HL-60/S4 treated with retinoic acid at 250 ng/mL for 4 days and 3 days (cell line): ENCODE data around the gene IL22RA2.
"Not testable (repeated sequence)": the region's sequence is repeated elsewhere in the genome, so short reads cannot be mapped to it uniquely, and the experiment has no call there.

ENCODE experiments used
- in situ Hi-C: fragments of 300-500 bp; cut with MboI; formaldehyde crosslinking; loops from 2 replicates; pipeline ENCODE4 v1.7.0; 2022; ENCODE audit warnings: low sequenced_read_pairs

The IL22RA2 gene

DNA sequence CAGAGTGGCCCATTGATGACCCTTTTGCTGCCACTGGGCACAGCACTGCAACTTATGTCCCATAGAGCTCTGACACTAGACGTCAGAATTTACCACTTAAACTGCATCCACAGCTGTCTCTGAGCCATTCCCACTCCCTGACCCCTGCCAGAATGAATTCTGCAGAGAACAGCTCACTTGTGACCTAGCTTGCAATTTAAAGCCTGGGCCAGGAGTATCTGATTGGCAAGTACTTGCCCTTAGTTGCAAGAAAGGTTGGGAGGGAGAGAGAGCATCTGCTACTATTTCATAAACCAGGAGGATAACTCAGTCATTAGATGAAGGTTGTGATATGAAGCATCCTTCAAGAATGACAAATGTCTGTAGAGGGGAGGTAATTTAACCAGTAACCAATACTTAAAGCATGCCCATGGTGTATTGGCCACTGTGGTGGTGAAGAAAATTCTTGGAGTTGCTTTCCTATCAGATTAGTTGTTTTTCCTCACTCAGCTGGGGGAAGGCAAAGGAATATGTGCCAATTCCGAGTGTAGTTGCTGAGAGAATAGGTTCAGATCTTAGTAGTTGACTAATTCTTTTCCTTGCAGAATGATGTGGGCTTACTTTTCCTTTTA is 46.5 kb downstream of the IL22RA2 start:
- in situ Hi-C loops, result no loop called here

DNA sequence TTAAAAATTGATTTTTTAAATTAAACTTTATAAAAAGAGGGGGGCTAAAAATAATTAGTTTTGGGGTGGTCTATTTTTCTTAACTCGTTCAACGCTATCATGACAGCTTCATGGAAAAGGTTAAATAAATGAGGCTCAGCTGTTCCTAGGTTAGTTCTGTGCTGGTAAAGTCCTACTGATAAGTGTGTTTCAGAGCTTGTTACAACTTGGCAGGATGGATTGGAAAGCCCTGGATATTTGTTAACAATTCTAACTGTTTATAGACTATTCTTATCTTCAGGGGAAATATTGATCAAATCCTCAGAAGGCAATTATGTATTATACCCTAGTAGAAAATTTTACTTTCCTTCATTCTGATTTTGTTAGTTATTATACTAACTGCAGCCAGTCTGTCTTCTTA is 50.4 kb downstream of the IL22RA2 start:
- in situ Hi-C loops, result no loop called here

DNA sequence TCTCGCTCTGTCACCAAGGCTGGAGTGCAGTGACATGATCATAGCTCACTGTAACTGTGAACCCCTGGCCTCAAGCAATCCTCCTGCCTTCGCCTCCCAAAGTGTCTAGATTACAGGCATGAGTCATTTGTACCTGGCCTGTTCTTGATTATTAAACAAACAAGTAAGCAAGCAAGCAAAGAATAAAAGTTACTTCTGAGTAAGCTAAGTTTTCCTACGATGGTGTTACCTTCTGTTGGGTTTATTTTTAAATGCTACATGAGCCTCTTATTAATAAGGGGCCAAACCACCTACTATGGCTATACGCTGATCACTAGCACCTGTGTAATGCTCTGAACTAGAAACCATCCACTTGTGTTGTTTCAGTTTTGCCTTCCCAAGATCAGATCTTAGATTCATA is 50.8 kb downstream of the IL22RA2 start:
- in situ Hi-C loops, result no loop called here

DNA sequence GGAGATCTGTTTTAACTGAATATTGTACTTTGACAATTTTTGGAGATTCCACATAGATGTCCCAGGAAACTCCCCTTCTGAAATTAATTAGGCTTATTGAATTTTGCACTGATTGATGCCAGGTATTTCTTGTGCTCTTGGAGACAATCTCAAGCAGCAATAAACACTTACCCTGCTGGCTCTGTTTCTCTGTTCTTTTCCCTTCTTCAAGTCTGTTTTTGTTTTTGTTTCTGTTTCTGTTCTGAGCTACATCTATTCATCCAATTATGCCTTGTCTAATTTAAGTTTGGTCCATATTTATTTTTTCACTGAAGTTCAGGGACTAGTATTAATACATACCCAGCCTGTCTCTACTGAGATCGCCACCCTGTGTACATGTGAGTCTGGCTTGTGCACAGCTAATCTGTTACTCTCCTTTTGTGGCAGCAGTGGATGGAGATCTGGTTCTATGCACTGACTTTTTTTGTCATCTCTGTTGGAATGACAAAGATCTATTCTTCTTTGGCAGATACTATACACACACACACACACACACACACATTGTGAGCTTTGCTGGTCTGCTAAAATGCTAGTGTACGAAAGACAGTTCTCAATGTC is 51.9 kb downstream of the IL22RA2 start:
- in situ Hi-C loops, result no loop called here

DNA sequence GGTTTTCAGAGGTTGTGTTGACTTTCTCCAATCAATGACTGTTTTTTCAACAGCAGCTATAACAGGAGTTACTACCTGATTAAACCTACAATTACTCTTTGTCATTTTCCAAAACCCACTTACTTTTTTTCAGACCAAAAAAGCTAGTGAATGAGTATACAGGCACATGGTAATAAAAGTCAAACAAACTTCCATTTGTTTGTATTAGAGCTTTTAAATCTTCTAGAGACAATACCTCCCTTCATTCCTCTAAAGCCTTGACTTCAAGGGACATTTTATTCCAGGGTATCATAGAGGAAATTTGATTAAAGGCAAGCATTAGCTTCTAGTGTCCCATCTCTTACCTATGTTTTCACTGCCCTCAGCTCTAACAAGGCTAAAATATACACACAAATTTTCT is 52.7 kb downstream of the IL22RA2 start:
- in situ Hi-C loops, result no loop called here

DNA sequence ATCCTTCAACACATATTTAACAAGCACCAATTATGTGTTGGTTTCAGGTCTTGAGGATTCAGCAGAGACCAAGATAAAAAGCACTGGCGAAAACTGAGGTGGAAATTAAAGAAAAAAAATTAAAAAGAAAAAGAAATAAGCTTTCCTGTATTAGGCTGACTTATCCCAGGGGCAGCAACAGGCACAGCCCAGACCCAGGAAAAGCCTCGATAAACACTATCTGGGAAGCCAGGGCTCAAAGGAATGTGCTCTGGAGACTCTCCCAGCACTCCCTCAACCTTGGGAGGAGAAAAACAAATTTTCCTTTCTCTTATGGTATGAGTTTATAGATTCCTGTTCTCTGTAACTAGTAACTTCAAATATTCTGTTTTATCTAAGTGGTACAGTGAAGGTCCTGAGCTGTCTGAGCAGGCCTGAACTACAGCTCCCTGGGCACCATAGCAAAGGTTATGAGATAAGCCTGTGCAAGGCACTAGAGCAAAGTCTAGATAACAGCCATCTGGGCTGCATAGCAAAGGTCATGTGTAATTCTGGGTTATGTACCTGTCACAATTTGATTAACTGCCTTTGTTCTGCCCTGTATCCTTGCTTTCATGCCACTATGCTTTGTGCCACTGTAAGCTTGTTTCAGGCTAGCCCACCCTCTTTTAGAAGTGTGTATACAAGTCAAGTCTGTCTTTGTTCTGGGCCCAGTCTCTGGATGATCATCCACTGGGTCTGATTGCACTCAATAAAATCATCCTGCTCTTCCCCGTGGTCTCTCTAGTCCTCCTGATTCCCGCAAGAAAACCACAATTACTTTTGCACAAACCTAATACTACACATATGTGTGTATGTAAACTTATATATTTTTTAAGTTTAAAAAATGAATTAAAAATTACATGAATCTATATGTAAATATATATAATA is 54.0 kb downstream of the IL22RA2 start:
- in situ Hi-C loops, result no loop called here

DNA sequence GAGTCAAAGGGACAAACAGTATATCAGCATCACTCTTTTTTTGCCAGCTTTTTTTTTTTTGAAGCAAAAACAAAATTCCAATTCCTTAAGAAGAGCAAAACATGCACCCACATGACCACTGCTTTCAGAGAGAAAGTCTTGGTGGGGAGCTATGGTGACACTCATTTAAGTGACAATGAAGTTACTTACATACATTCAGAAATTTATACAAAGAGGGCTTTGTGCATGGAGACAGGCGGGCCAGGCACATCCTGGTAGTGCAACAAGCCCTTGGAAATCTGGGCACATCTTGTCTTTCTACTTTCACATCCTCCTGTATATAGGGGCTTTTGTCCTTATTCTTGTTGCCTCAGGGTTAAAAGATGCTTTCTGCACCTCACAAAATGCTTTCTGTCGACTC is 55.9 kb downstream of the IL22RA2 start:
- in situ Hi-C loops, result no loop called here

DNA sequence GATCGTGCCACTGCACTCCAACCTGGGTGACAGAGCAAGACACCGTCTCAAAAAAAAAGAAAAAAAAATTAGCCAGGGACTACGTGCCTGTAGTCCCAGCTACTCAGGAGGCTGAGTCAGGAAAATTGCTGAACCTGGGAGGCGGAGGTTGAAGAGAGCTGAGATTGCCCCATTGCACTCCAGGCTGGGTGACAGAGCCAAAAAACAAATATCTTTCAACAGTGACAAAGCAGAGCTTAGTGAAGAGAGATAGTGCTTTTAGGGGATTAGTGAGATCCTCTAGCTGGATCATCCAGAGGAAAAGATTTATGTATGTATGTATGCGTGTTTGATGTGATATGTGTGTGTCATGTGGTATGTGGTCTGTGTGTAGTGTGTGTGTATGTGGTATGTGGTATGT is 56.6 kb downstream of the IL22RA2 start:
- in situ Hi-C loops, result no loop called here

DNA sequence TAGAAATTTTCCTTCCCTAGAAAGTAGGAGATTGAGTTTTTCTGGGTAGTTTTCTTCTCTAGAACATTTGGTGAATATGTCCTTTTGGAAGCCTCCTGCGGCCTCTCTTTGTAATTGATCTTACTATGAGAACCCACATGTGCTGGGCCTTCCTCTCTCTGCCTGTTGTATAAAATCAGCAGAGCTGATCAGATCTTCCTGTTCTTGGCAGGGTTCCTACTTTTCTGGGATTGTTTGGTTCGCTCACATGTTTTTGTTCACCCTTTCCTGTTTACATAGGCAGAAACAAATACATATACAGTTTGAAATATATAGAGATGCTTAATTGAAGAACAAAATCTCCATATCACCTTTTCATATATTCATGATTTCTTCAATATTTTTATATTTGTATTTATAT is 57.8 kb downstream of the IL22RA2 start:
- in situ Hi-C loops, result no loop called here

DNA sequence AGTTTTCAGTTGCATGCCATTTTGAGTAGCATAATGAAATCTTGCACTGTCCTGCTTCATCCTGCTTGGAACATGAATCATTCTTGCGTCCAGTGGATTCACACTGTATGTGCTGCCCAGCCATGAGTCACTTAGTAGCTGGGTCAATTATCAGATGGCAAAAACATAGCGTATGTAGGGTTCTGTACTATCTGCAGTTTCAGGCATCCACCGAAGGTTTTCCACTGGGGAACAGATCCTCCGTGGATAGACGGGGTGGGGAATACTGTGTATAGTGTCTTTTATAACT is 61.4 kb downstream of the IL22RA2 start:
- in situ Hi-C loops, result no loop called here

DNA sequence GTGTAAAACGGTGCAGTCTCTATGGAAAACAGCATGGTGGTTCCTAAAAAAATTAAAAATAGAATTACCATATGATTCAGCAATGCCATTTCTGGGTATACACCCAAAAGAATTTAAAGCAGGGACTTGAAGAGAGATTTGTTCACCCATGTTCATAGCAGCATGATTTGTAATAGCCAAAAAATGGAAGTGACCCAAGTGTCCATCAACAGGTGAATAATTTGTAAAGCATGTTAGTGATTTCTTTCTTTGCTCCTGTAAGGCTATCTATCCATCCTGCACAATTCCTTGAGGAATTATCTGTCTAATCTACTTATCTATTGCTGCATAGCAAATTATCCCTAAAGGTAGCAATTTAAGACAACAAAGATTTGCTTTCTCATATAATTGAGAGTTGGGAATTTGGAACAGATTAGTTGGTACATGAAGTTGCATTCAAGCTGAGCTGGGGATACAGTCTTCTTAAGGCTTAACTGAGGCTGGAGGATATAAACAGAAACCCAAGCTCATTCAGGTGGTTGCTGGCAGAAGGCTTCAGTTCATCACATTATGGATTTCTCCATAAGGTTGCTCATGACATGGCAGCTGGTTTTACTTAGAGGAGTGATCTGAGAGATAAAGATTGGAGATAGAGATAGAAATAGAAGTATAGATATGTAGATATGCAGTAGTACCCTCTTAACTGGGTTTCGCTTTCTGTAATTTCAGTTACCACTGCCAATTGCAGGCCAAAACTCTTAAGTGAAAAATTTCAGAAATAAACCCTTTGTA is 62.0 kb downstream of the IL22RA2 start:
- in situ Hi-C loops, result no loop called here

DNA sequence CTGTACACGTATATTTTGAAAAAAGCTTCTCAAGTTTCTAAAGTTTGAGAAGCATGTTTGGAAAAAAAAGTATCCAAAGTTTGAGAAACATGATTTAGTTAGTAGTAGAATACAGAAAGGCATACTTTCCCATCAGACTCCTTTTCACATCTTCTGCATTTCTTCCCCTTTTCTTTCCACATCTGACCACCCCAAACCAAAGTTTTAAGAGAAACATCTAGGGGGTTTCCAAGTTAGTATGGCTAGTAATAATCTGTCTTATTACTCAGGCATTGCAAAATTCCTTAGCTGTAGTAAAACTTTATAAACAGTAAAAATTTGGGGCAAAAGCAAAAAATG is 65.7 kb downstream of the IL22RA2 start:
- in situ Hi-C loops, result no loop called here

DNA sequence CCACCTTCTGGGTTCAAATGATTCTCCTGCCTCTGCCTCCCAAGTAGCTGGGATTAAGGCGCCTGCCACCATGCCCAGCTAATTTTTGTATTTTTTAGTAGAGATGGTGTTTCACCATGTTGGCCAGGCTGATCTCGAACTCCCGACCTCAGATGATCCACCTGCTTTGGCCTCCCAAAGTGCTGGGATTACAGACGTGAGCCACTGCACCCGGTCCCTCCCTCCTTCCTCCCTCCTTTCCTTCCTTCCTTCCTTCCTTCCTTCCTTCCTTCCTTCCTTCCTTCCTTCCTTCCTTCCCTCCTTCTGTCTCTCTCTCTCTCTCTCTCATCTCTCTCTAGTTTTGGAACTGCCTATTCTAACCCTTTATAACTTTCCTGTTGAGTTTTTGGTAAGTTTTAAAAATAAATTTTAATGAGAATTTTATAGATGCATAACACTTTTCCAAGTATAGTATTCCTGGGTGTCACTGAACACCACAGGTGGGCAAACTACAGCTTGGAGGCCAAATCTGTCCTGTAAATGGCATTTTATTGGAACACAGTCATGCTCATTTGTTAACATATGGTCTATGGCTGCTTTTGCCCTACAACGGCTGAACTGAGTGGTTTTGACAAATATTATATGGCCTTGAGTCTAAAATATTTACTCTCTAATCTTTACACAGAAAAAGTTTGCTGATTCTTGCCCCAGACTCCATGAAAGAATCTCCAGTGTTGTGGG is 66.2 kb downstream of the IL22RA2 start:
- in situ Hi-C loops, result not testable (repeated sequence)

DNA sequence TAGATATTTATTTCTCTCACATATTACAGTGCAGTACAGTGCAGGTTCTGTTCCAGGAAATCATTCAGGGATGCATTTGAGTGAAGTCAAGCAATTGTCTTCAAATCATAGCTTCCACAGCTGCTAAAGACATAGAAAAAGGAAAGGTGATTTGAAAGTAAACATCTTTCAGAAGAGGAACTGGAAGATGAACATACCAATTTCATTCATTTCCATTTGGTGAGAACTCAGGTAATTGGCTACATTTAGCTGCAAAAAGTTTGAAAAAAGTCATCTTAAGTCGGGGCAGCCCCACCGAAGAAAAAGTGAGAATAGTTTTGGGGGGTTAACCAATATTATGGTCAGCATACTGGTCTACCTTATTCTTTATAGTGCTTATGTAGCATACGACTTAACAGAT is 67.3 kb downstream of the IL22RA2 start:
- in situ Hi-C loops, result no loop called here

DNA sequence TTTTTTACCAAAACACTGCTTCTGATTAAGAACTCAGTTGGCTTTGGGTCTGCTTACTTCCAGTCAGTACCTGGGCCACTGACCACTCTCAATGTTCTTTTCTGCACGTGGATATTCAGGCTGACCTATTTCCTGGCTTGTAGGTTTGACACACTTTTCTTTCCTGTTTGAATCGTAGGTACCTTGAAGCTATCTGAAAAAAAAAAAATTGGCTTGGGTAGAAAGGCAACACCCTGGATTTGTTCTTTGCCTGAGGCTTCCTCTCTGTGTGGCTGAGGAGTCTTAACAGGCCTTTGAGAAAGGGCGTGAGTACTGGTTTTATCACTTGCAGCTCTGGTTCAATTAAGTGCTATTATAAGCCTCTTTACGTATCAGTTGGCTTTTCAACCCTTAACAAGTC is 68.1 kb downstream of the IL22RA2 start:
- in situ Hi-C loops, result no loop called here

DNA sequence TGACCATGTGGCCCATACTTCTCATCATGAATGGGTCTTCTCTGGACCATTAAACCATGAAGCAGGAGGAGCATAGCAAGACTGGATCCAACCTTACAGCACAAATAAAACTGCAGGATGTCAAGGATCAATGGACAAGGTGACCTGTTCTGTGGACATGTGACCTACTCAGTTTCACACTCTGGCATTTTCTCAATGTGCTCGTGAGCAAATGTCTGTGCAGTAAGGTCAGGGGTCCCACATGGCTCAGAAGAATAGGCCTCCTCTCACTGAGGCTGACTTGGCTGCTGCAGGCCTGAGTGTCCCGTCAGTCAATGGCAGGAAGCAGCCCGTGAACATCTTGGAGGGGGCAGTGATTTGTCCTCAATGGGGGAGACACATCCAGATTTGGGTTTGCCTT is 68.5 kb downstream of the IL22RA2 start:
- in situ Hi-C loops, result no loop called here

DNA sequence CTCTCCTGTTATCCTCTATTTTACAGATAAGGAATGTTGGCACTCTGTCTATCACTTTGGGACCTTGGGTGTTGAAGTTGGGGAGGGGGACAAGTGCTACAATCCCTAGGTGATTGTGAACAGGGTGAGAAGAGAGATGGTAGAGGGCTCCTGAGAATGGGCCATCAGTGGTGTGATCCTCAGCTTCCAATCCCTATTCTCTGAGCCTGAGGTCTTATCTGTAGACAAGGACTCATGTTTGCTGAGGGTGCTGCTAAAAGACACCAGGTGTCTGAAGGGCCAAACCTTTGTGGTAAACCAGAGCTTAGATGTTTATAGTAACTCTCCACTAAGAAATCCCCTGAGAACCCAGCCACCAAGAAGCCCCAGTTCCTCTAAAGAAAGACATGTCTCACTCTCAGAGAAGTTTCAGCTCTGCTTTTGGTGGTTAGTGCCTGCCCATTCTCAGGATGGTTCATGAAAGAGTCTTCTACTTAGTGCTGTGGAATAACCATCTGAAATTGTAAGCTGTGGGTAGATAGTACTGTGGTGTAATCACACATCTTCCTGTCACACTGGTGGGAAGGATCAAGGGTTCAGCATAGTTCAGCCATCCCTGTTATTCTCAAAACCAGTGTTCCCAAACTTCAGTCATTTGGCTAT is 70.5 kb downstream of the IL22RA2 start:
- in situ Hi-C loops, result no loop called here

DNA sequence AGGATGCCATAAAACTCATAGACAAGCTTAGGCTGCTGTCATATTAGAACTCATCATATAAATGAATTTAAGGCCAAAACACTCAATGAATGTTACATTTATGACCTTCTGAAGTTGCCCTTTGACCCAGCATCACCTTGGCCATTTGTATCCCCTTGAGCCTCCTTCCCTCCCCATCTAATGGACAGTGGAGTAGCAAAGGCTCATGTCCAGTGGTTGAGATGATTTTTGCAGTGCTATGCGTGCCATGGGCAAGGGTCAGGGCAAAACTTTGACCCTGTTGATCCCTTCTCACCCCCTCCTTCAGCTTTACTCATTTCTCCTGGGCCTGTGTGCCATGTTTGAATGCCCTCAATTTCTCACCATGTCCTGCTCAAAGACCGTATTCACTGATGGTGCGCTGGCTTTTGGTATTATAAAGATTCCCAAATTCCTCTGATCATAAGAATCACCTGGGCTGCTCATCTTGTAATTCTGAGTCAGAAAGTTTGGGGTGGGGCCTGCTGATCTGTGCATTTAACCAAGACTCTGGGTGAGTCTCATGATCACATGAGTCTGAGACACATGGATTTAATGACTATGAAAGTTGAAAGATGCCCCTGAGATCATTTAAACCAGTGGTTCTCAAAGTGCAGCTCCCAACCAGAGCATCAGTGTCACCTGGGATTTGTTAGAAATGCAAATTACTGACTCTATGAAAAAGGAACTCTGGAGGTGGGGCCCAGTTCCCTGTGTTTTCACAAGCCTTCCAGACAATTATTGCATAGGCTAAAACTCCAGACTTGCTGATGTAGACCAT is 71.2 kb downstream of the IL22RA2 start:
- in situ Hi-C loops, result no loop called here

DNA sequence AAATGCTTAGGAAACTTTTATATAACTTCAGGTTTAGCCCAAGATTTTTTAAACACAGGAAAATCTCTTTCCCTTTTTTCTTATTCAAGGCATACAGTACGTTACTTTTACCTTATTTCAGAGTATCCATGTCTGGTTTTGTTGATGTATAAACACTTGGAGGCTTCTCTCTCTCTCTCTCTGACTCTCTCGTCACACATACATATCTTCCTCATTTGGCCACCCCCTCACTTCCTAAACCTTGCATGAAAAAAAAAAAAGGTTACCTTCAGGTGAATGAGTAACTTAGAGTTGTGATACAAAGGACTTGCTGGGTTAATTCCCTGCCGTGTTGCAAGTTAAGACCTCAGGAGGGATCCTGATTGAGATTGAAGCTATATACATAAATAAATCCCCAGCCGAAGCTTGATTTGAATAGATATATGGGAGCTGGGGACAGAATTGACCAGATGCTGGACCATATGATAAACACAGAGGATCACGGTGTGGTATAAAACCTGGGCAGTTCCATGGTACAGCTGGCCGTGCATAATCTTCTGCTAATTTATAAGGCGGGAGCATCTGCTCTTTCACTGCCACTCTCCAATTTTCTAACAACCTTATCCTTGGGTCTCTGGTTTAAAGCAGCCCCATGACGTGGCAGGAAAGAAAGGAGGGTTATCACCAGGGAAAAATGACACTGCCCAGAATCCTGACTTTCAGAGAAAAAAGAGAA is 73.6 kb downstream of the IL22RA2 start:
- in situ Hi-C loops, result no loop called here
